AG10803 (cell line): ENCODE data around the gene FAM107B.

Experiments used
- DNase-seq: peaks from one replicate; pipeline ENCODE4 v3.0.0; 2010; ENCODE audit warnings: low read depth
- H3K4me3 ChIP-seq: 2 replicates; pipeline ENCODE4 v1.5.1; 2011; ENCODE audit warnings: mild to moderate bottlenecking, low read length, control low read depth
- TF ChIP-seq, protein P1 (sequence below): conservative IDR thresholded peaks from 2 replicates; pipeline ENCODE4 v1.5.1; 2011; ENCODE audit warnings: mild to moderate bottlenecking, low read length, control low read depth, inconsistent platforms

Gene FAM107B

DNA sequence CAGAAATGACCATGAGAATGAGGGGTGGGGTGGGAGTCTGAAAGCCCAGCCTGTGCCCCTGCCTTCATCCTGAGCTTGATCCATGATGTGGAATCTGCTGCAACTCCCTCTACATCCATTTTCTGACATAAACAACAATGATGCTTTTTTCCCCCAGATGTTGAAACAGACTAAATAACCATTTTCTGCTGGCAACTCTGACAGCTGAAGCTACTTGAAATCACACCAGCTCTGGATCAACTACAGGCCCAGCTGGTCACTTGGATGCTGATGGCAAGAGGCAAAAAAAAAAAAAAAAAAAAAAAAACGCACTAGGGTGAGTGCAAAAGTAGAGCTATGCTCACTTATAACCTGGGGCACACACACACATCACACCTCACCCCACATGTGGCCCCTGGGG, 74.2 kb downstream of the FAM107B start:
- DNase-seq, result no peak
- TF ChIP-seq, protein P1, sequence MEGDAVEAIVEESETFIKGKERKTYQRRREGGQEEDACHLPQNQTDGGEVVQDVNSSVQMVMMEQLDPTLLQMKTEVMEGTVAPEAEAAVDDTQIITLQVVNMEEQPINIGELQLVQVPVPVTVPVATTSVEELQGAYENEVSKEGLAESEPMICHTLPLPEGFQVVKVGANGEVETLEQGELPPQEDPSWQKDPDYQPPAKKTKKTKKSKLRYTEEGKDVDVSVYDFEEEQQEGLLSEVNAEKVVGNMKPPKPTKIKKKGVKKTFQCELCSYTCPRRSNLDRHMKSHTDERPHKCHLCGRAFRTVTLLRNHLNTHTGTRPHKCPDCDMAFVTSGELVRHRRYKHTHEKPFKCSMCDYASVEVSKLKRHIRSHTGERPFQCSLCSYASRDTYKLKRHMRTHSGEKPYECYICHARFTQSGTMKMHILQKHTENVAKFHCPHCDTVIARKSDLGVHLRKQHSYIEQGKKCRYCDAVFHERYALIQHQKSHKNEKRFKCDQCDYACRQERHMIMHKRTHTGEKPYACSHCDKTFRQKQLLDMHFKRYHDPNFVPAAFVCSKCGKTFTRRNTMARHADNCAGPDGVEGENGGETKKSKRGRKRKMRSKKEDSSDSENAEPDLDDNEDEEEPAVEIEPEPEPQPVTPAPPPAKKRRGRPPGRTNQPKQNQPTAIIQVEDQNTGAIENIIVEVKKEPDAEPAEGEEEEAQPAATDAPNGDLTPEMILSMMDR, result no peak
- no peak overlapping the region for H3K4me3 ChIP-seq

DNA sequence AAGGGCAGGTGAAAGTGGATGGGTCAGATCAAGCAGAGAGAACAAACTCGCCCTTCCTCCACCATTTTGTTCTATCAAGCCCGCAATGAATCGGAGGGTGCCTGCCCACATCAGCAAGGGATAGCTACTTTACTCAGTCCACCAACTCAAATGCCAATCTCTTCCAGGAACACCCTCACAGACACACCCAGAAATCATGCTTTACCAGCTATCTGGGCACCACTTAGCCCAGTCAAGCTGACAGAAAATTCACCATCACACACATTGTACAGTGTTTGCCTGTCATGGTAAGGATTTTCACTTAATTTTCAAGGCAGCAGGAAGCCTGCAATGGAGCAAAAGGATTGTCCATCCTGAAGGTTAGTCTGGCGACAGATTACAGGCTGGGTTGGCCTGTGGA, 75.2 kb downstream of the FAM107B start:
- TF ChIP-seq, protein P1, result no peak
- no peak overlapping the region for H3K4me3 ChIP-seq
- no peak for DNase-seq

- TF ChIP-seq, protein P1, result no peak
- H3K4me3 ChIP-seq, result no peak overlapping the region
- DNase-seq, result no peak
Measured at GRCh38 chr10:14698829-14699170, 75.9 kb downstream of the FAM107B start.

DNA sequence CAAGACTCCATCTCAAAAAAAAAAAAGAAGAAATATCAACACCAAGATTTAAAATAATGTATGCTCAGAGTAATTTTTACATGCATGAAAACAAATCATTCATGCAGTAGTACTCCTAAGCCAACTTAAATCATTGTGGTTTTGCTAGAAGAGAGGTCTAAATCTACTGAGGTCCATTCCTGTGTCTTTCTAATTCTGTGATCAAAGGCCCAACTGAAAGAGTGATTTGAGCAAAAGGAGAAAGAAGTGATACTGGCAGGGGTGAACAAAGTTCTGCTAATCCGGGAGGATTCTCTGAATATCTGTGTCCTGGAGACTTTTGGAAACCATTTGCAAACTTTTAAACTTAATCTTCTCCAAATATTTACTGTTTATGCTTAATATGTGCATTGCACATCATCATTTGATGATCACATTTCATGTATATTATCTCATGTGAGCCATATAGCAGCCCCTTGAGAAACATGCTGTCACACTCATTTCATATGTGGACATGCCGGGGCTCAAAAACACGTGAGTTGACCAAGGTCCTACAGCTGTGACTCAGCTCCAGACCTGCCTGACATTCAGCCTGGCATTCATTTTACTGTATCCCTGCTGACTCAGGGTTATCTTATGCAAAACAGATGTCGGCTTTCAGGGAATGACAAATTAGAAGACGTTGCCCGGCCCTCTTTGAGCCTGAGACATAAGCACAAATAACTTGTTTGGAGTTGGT, 76.4 kb downstream of the FAM107B start:
- DNase-seq, result peak; percentile 89
- TF ChIP-seq, protein P1, result no peak
- no peak overlapping the region for H3K4me3 ChIP-seq

- TF ChIP-seq, protein P1, result no peak
- DNase-seq, result no peak
- H3K4me3 ChIP-seq, result no peak overlapping the region
Measured at GRCh38 chr10:14697281-14697680, 77.4 kb downstream of the FAM107B start.

DNA sequence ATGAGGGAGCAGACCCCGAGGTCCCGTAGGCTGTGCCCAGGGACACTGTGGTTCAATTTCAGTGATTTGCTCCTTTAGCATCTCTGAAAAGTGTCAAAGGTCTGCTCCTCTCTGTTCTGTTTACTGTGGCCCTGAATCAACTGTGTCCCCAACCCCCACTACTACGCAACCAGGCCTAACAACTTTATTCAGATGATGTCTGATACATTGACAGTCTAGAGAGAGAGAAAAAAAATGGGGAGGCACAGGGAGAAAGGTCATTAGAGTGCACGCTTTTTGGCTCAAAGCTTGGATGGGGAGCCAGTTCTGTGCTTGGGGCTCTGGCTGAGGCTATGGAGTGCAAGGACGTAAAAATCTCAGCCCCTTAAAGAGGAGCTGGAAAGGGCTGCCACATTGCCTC, 77.9 kb downstream of the FAM107B start:
- H3K4me3 ChIP-seq, result no peak overlapping the region
- TF ChIP-seq, protein P1, result no peak
- no peak for DNase-seq

DNA sequence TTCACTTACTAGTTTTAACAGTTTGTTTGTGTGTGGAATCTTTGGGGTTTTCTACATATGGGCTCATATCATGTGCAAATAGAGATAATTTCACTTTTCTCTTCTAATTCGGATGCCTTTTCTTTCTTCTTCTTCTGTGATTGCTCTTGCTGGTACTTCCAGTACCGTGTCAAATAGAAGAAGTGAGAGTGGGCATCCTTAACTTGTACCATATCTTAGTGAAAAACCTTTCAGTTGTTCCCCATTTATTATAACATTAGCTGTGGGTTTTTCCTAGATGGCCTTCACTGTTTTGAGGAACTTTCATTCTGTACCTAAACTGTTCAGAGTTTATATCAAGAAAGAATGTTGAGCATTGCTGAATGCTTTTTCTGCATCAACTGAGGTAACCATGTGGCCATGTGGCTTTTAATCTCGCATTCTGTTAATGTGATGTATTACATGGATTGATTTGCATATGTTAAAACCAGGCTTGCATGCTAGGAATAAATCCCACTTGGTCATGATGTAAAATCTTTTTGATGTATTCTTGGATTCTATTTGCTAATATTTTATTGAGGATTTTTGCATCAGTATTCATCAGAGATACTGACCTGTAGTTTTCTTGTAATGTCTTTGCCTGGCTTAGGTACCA, 78.7 kb downstream of the FAM107B start:
- no peak overlapping the region for H3K4me3 ChIP-seq
- TF ChIP-seq, protein P1, result no peak
- DNase-seq, result no peak
